Neuronal stem cell (in vitro differentiated cells): Measurements from ENCODE around the gene STOX2.
"Not testable (repeated sequence)": the region's sequence is repeated elsewhere in the genome, so short reads cannot be mapped to it uniquely, and the experiment has no call there.

Experiments used
- DNase-seq: peaks from one replicate; pipeline ENCODE4 v3.0.0-alpha.2; 2013; ENCODE audit warnings: low spot score
- H2AFZ ChIP-seq: one replicate; pipeline ENCODE4 v1.6.1; 2013; ENCODE audit warnings: mild to moderate bottlenecking, low read length, inconsistent platforms
- H2AK5ac ChIP-seq: 2 replicates; pipeline ENCODE4 v1.6.1; 2013; ENCODE audit warnings: low read depth, mild to moderate bottlenecking, inconsistent platforms, low read length, moderate library complexity, mixed read lengths
- H2BK120ac ChIP-seq: 2 replicates; pipeline ENCODE4 v1.6.1; 2013; ENCODE audit warnings: low read depth, mild to moderate bottlenecking, inconsistent platforms, low read length, moderate library complexity, mixed read lengths
- H2BK12ac ChIP-seq: one replicate; pipeline ENCODE4 v1.6.1; 2013; ENCODE audit warnings: low read length, inconsistent platforms
- H2BK15ac ChIP-seq: 2 replicates; pipeline ENCODE4 v1.6.1; 2013; ENCODE audit warnings: mild to moderate bottlenecking, low read length, inconsistent platforms, mixed read lengths
- H2BK5ac ChIP-seq: one replicate; pipeline ENCODE4 v1.6.1; 2013; ENCODE audit warnings: inconsistent platforms, mild to moderate bottlenecking, low read length, moderate library complexity
- H3K14ac ChIP-seq: one replicate; pipeline ENCODE4 v1.6.1; 2013; ENCODE audit warnings: low read length, inconsistent platforms
- H3K18ac ChIP-seq: 2 replicates; pipeline ENCODE4 v1.6.1; 2013; ENCODE audit warnings: low read length, inconsistent platforms
- H3K23ac ChIP-seq: 2 replicates; pipeline ENCODE4 v1.6.1; 2013; ENCODE audit warnings: low read depth, mild to moderate bottlenecking, mixed read lengths, low read length, inconsistent platforms; ENCODE audit not compliant: poor library complexity
- H3K27ac ChIP-seq: replicated peaks from 3 replicates; pipeline ENCODE4 v1.5.1; 2013; ENCODE audit warnings: low read length, inconsistent platforms
- H3K27me3 ChIP-seq, 3 experiments: 2 replicates each; pipeline ENCODE4 v1.6.1; 2013; ENCODE audit warnings: low read length in 3 of 3, mild to moderate bottlenecking in 2 of 3, inconsistent platforms in 1 of 3, low read depth in 1 of 3, mixed read lengths in 1 of 3, moderate library complexity in 1 of 3; ENCODE audit not compliant: control insufficient read depth in 3 of 3, insufficient read depth in 3 of 3
- H3K36me3 ChIP-seq, 2 donors: replicated peaks in 1 of 2; 2 replicates each; pipeline ENCODE4 v1.6.1; 2013; ENCODE audit warnings: low read length in 2 of 2; ENCODE audit not compliant: control insufficient read depth in 2 of 2, insufficient read depth in 2 of 2
- H3K4ac ChIP-seq: 2 replicates; pipeline ENCODE4 v1.6.1; 2013; ENCODE audit warnings: inconsistent platforms, mild to moderate bottlenecking, low read length, moderate library complexity
- H3K4me1 ChIP-seq, 2 donors: 1 replicate in 1 of 2; 2 replicates in 1 of 2; pipeline ENCODE4 v1.6.1; 2013; ENCODE audit warnings: low read length in 2 of 2, low read depth in 1 of 2; ENCODE audit not compliant: control insufficient read depth in 2 of 2, insufficient read depth in 1 of 2
- H3K4me2 ChIP-seq: one replicate; pipeline ENCODE4 v1.6.1; 2013; ENCODE audit warnings: mild to moderate bottlenecking, low read length, inconsistent platforms; ENCODE audit not compliant: insufficient read depth, poor library complexity, severe bottlenecking
- H3K4me3 ChIP-seq, 2 donors: 2 replicates each; pipeline ENCODE4 v1.5.1; 2013; ENCODE audit warnings: low read length in 2 of 2, mild to moderate bottlenecking in 2 of 2, inconsistent platforms in 1 of 2, moderate library complexity in 1 of 2
- H3K79me1 ChIP-seq: one replicate; pipeline ENCODE4 v1.6.1; 2013; ENCODE audit warnings: low read depth, mild to moderate bottlenecking, inconsistent platforms, low read length, moderate library complexity
- H3K9ac ChIP-seq: one replicate; pipeline ENCODE4 v1.6.1; 2013; ENCODE audit warnings: mild to moderate bottlenecking, low read depth, low read length, inconsistent platforms; ENCODE audit not compliant: poor library complexity
- H3K9me3 ChIP-seq, 2 donors: replicated peaks in 1 of 2; 2 replicates each; pipeline versions ENCODE3 to v1.6.1; 2013; ENCODE audit warnings: low read length in 2 of 2, mild to moderate bottlenecking in 2 of 2, inconsistent platforms in 1 of 2, low read depth in 1 of 2, mixed read lengths in 1 of 2, moderate library complexity in 1 of 2; ENCODE audit not compliant: control insufficient read depth in 2 of 2, insufficient read depth in 1 of 2
- H4K8ac ChIP-seq: one replicate; pipeline ENCODE4 v1.6.1; 2013; ENCODE audit warnings: low read depth, mild to moderate bottlenecking, inconsistent platforms, low read length, moderate library complexity
- H4K91ac ChIP-seq: one replicate; pipeline ENCODE4 v1.6.1; 2013; ENCODE audit warnings: low read length, low read depth, mild to moderate bottlenecking, inconsistent platforms; ENCODE audit not compliant: poor library complexity
- WGBS, 2 donors: extraction: QIAGEN DNeasy Blood & Tissue Kit; methylation state at CpG; one replicate each; pipeline ENCODE4 v1.1.7; 2013; ENCODE audit warnings: missing lambda C conversion rate in 2 of 2, mixed read lengths in 1 of 2; ENCODE audit not compliant: insufficient read length in 2 of 2, insufficient replicate concordance in 1 of 2; ENCODE audit errors: extremely low coverage in 2 of 2; 5-methylcytosine and 5-hydroxymethylcytosine counted together

The STOX2 gene

DNA sequence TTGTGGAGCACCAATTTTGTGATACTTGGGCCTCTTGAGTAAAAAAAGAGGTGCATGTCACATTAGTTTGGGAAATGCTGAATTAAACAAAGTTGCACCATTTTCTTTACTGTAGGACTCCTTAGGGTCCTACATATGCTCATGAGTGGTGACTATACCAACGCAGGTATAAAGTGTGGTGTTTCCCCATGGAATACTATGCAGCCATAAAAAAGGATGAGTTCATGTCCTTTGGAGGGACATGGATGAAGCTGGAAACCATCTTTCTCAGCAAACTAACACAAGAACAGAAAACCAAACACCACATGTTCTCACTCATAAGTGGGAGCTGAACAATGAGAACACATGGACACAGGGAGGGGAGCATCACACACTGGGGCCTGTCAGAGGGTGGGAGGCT is 47.5 kb downstream of the STOX2 start:
- not testable (repeated sequence) for H3K36me3 ChIP-seq, H3K18ac ChIP-seq, H3K14ac ChIP-seq, H3K4ac ChIP-seq, H4K8ac ChIP-seq, H3K23ac ChIP-seq, H3K27ac ChIP-seq, H3K79me1 ChIP-seq, H3K9ac ChIP-seq, H3K27me3 ChIP-seq, H2AFZ ChIP-seq, H2BK12ac ChIP-seq, H3K4me1 ChIP-seq, H2BK15ac ChIP-seq, H2AK5ac ChIP-seq, H3K9me3 ChIP-seq, H2BK120ac ChIP-seq, H3K4me2 ChIP-seq, H2BK5ac ChIP-seq, H4K91ac ChIP-seq, H3K4me3 ChIP-seq, DNase-seq
- no CpG with 5 or more reads among the region's 1 CpG for WGBS, 2 donors

DNA sequence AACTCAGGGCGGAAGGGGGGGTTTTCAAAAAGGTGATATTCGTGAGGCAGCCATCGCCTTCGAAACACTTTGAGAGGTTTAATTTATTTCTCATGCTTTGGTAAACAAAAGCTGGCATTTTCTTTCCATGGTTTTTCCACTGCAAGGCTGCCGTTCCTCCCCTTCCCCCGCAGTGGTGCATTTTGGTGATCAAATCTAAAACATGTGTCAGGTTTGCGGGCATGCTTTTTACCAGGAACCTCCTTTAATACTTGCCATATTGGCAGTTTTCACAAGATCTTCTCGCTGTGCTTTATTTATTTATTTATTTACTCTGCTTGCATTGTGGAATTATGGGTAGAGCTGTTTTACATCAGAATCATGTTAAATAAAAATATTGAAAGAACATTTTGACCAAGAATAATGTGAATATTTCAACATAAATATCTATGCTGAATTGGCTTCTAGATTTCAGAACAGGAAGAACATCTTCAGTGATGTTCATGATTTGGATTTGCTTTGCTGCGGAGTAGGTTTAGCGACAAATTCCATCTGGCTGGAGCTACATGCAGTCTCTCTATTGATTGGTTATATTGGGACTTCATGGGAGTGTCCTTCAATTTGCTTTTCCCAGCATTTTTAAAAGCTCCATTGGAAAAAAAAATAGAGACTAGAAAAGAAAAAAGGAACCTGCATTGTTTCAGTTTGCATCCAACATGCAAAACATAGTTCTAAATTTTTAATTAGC is 54.4 kb downstream of the STOX2 start:
- Histone ChIP-seq H4K8ac (no peak overlapping the region), H2BK5ac (no peak overlapping the region), H3K9ac (no peak overlapping the region), H3K4ac (no peak overlapping the region), H3K36me3 (no peaks in the 10 kb centered on the region), H3K79me1 (no peaks in the 10 kb centered on the region), H2AK5ac (no peak overlapping the region), H3K4me3 (peak overlapping the region in 1 of 2 donors; percentile 40), H3K4me2 (peak overlapping the region; percentile 26), H3K4me1 (peaks cover 12 to 37% of the 10 kb centered on the region in 2 donors), H3K18ac (no peak overlapping the region), H3K14ac (no peak overlapping the region), H3K27me3 (no peaks in the 10 kb centered on the region), H2AFZ (peak overlapping the region; percentile 39), H3K27ac (no peak overlapping the region), H2BK12ac (no peak overlapping the region), H2BK15ac (no peak overlapping the region), H4K91ac (no peak overlapping the region), H2BK120ac (no peak overlapping the region), H3K9me3 (no peaks in the 10 kb centered on the region), H3K23ac (no peak overlapping the region)
- no peak for DNase-seq
- no CpG with 5 or more reads among the region's 10 CpGs for WGBS, 2 donors

DNA sequence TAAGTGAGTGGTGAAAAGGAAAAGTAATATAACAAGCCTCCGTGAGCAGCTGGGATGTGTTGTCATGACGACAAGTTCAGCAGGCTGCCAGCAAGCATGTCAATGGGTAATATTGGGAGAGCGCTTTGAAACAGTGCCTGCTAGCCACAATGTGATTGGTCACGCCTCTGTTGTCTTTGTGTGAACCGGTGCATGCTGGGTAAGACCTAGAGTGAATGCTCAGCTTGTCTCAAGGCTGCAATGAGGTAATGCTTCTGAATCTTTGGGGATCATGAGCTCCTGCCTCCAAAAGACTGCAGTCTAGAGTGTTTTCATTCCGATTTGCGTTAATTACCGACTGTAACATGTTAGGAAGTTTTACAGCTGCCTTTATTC is 54.9 kb downstream of the STOX2 start:
- no peaks in the 10 kb centered on the region for H3K79me1 ChIP-seq
- no peak overlapping the region for H4K8ac ChIP-seq
- H3K27ac ChIP-seq: no peak overlapping the region
- H3K23ac ChIP-seq: no peak overlapping the region
- H3K14ac ChIP-seq: no peak overlapping the region
- WGBS, 2 donors: no CpG with 5 or more reads among the region's 8 CpGs
- peak; percentile 81 for DNase-seq
- peaks cover 12 to 37% of the 10 kb centered on the region in 2 donors for H3K4me1 ChIP-seq
- H2AK5ac ChIP-seq: no peak overlapping the region
- H3K4me2 ChIP-seq: peak overlapping the region; percentile 26
- no peak overlapping the region for H2BK12ac ChIP-seq
- H2AFZ ChIP-seq: peak overlapping the region; percentile 40
- H3K36me3 ChIP-seq: no peaks in the 10 kb centered on the region
- no peak overlapping the region for H2BK120ac ChIP-seq
- H3K9me3 ChIP-seq: no peaks in the 10 kb centered on the region
- H2BK15ac ChIP-seq: no peak overlapping the region
- no peak overlapping the region for H3K4ac ChIP-seq
- H3K18ac ChIP-seq: no peak overlapping the region
- no peak overlapping the region for H2BK5ac ChIP-seq
- H4K91ac ChIP-seq: no peak overlapping the region
- no peaks in the 10 kb centered on the region for H3K27me3 ChIP-seq
- H3K9ac ChIP-seq: no peak overlapping the region
- H3K4me3 ChIP-seq: peak overlapping the region in 1 of 2 donors; percentile 40

DNA sequence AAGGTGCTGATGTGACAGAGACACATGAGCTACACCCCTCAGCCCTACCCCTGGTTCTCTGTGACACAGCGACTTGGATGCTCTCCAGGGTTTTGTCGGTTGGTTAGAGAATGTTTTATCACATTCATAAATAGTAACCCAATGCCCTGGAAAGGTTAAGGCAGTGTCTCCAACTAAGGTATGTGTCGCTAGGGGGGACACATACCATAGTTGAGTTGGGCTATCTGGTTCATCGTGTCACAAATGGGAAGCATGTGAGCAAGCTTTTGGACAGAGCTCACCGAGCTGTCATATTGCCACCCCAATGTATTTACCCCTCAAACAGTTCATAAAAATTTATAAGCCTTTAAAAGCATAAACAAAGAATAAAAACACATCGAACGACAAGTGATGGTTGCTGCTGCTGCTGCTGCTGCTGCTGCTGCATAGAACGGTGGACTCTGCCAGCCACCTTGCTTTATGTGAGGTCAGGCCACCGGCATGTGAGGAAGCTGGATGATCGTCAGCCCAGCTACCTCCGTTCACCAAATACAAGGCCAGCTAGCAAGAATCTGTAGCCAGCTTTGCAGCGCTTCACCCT is 55.9 kb downstream of the STOX2 start:
- Histone ChIP-seq H3K36me3 (no peaks in the 10 kb centered on the region), H3K23ac (no peak overlapping the region), H3K14ac (no peak overlapping the region), H3K4ac (no peak overlapping the region), H3K27me3 (no peaks in the 10 kb centered on the region), H2BK120ac (no peak overlapping the region), H2BK12ac (no peak overlapping the region), H3K9me3 (no peaks in the 10 kb centered on the region), H2AFZ (no peak overlapping the region), H2BK5ac (no peak overlapping the region), H3K27ac (no peak overlapping the region), H3K4me2 (no peak overlapping the region), H3K4me1 (peaks cover 12 to 31% of the 10 kb centered on the region in 2 donors), H2AK5ac (peak overlapping the region; percentile 13), H3K79me1 (no peaks in the 10 kb centered on the region), H3K18ac (no peak overlapping the region), H3K4me3 (no peak overlapping the region), H4K91ac (no peak overlapping the region), H2BK15ac (peak overlapping the region; percentile 28), H3K9ac (no peak overlapping the region), H4K8ac (peak overlapping the region; percentile 75)
- no peak for DNase-seq
- WGBS, 2 donors: no CpG with 5 or more reads among the region's 12 CpGs
